Loucy (cell line): ENCODE results near the gene MBOAT7.
"Not testable (repeated sequence)": the region's sequence is repeated elsewhere in the genome, so short reads cannot be mapped to it uniquely, and the experiment has no call there.

Experiments used
- H2AFZ ChIP-seq: fragments of 200-600 bp; sonication (generic); 2 replicates; pipeline ENCODE4 v1.6.0; 2016; ENCODE audit warnings: antibody characterized with exemption, mild to moderate bottlenecking, low read length, moderate library complexity
- H3F3A ChIP-seq: fragments of 200-600 bp; 2 replicates; pipeline ENCODE4 v1.6.0; 2016; ENCODE audit warnings: antibody characterized with exemption, low read depth, mild to moderate bottlenecking
- H3K27me3 ChIP-seq: fragments of 200-600 bp; sonication (generic); 2 replicates; pipeline ENCODE4 v1.6.1; 2014; ENCODE audit warnings: low read length, mild to moderate bottlenecking; ENCODE audit not compliant: insufficient read depth, poor library complexity, severe bottlenecking
- H3K36me3 ChIP-seq: fragments of 200-600 bp; sonication (generic); 2 replicates; pipeline ENCODE4 v1.6.1; 2016; ENCODE audit warnings: low read length; ENCODE audit not compliant: insufficient read depth
- H3K4me1 ChIP-seq: fragments of 200-600 bp; sonication (generic); 2 replicates; pipeline ENCODE4 v1.5.1; 2014; ENCODE audit warnings: low read length, mild to moderate bottlenecking; ENCODE audit not compliant: insufficient read depth, poor library complexity, severe bottlenecking
- H3K4me2 ChIP-seq: fragments of 200-600 bp; sonication (generic); 2 replicates; pipeline ENCODE4 v1.6.0; 2014; ENCODE audit warnings: antibody characterized with exemption, low read length, low read depth, mild to moderate bottlenecking; ENCODE audit not compliant: poor library complexity, severe bottlenecking
- H3K4me3 ChIP-seq: fragments of 200-600 bp; sonication (generic); 2 replicates; pipeline ENCODE4 v1.5.1; 2014; ENCODE audit warnings: low read length, mild to moderate bottlenecking, mixed read lengths; ENCODE audit not compliant: poor library complexity, severe bottlenecking
- H3K79me2 ChIP-seq: fragments of 200-600 bp; sonication (generic); 2 replicates; pipeline ENCODE4 v1.6.1; 2014; ENCODE audit warnings: low read length; ENCODE audit not compliant: insufficient read depth
- H3K9ac ChIP-seq: fragments of 200-600 bp; sonication (generic); 2 replicates; pipeline ENCODE4 v1.6.0; 2014; ENCODE audit warnings: mild to moderate bottlenecking, low read depth, low read length, moderate library complexity; ENCODE audit not compliant: poor library complexity, severe bottlenecking
- H3K9me2 ChIP-seq: fragments of 200-600 bp; sonication (generic); replicated peaks from 2 replicates; pipeline ENCODE4 v1.6.1; 2016; ENCODE audit warnings: low read depth, low read length, mixed read lengths
- H3K9me3 ChIP-seq: fragments of 200-600 bp; sonication (generic); 2 replicates; pipeline ENCODE4 v1.6.1; 2014; ENCODE audit warnings: mild to moderate bottlenecking, antibody characterized with exemption, low read length, low read depth; ENCODE audit not compliant: insufficient read depth
- H4K20me1 ChIP-seq: fragments of 200-600 bp; sonication (generic); 2 replicates; pipeline ENCODE4 v1.6.0; 2014; ENCODE audit warnings: antibody characterized with exemption, low read length, mild to moderate bottlenecking; ENCODE audit not compliant: insufficient read depth, poor library complexity, severe bottlenecking
- CTCF ChIP-seq: fragments of 200-600 bp; sonication (generic); conservative IDR thresholded peaks from 2 replicates; pipeline ENCODE4 v1.5.1; 2014; ENCODE audit warnings: mild to moderate bottlenecking, antibody characterized with exemption, low read length
- EZH2phosphoT487 ChIP-seq: fragments of 200-600 bp; IDR thresholded peaks from 2 replicates; pipeline ENCODE4 v1.6.1; 2018; ENCODE audit warnings: antibody characterized with exemption, mild to moderate bottlenecking, moderate library complexity, borderline replicate concordance

MBOAT7 gene

DNA sequence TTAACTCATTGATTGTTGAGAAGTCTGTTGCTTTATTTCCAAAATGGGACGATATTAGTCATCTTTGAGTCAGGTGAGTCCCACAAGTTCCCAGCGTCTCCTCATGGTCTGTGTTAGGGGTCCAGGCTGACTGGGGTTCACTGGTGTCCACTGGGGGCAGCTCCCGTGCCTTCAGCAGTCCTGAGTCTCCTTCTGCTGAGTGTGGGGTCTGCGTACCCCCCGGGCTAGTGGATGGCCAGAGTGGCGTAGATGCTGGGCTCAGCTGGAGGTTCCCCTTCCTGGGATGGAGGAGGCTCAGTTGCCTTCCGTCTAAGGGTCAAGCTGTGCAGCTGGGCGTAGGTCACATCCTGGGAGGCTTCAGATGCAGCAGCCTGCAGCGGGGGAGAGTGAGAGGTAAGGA, 27.5 kb upstream of the MBOAT7 start:
- TF ChIP-seq EZH2phosphoT487 (no peak), CTCF (no peak)
- no peak overlapping the region for H2AFZ ChIP-seq
- H3K4me1 ChIP-seq = no peaks in the 10 kb centered on the region
- H3K9ac ChIP-seq = no peak overlapping the region
- no peaks in the 10 kb centered on the region for H3K9me3 ChIP-seq
- no peak overlapping the region for H3K4me2 ChIP-seq
- peaks cover 16% of the 10 kb centered on the region; the same call in 1 of the 2 replicates for H3K79me2 ChIP-seq
- no peak overlapping the region for H3K4me3 ChIP-seq
- H3K27me3 ChIP-seq = no peaks in the 10 kb centered on the region
- peaks cover 13% of the 10 kb centered on the region; the same call in 1 of the 2 replicates for H3K36me3 ChIP-seq
- no peaks in the 10 kb centered on the region for H3F3A ChIP-seq
- no peaks in the 10 kb centered on the region for H3K9me2 ChIP-seq
- H4K20me1 ChIP-seq = peaks cover 6% of the 10 kb centered on the region

DNA sequence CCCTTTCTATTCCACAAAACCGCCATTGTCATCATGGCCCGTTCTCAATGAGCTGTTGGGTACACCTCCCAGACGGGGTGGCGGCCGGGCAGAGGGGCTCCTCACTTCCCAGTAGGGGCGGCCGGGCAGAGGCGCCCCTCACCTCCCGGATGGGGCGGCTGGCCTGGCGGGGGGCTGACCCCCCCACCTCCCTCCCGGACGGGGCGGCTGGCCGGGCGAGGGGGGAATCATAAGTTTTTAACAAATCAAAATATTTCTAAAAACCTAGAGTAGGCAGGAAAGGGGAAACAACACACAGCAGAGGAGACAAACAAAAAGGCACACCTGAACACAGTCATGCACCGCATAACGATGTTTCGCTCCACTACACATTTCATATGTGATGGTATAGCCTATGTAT, 25.4 kb upstream of the MBOAT7 start:
- not testable (repeated sequence) for H3K9me3 ChIP-seq, H3K4me3 ChIP-seq, H3K4me2 ChIP-seq, H3K27me3 ChIP-seq, H3F3A ChIP-seq, H2AFZ ChIP-seq, H3K9me2 ChIP-seq, H3K9ac ChIP-seq
- peaks cover 18% of the 10 kb centered on the region; the same call in 1 of the 2 replicates for H3K79me2 ChIP-seq
- H3K36me3 ChIP-seq = peaks cover 13% of the 10 kb centered on the region; the same call in 1 of the 2 replicates
- peaks cover 18% of the 10 kb centered on the region for H4K20me1 ChIP-seq
- H3K4me1 ChIP-seq = peaks cover 14% of the 10 kb centered on the region

DNA sequence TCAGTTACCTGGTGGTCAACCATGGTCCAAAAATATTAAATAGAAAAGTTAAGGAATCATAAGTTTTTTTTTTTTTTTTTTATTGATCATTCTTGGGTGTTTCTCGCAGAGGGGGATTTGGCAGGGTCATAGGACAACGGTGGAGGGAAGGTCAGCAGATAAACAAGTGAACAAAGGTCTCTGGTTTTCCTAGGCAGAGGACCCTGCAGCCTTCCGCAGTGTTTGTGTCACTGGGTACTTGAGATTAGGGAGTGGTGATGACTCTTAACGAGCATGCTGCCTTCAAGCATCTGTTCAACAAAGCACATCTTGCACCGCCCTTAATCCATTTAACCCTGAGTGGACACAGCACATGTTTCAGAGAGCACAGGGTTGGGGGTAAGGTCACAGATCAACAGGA, 24.8 kb upstream of the MBOAT7 start:
- H3K9ac ChIP-seq, H3K4me2 ChIP-seq, H3K27me3 ChIP-seq, H3K4me3 ChIP-seq, H3K9me3 ChIP-seq, H3K9me2 ChIP-seq, H2AFZ ChIP-seq: not testable (repeated sequence)
- peaks cover 11% of the 10 kb centered on the region for H3F3A ChIP-seq
- H4K20me1 ChIP-seq = peaks cover 23% of the 10 kb centered on the region
- H3K36me3 ChIP-seq = peaks cover 12% of the 10 kb centered on the region; the same call in 1 of the 2 replicates
- peaks cover 23% of the 10 kb centered on the region; the same call in 1 of the 2 replicates for H3K79me2 ChIP-seq
- peaks cover 19% of the 10 kb centered on the region for H3K4me1 ChIP-seq

- TF ChIP-seq CTCF = peak; percentile 35; the same call in 1 of the 2 replicates
- TF ChIP-seq EZH2phosphoT487 = no peak
- H3K9me2 ChIP-seq = no peaks in the 10 kb centered on the region
- H3K9me3 ChIP-seq = no peaks in the 10 kb centered on the region
- H3F3A ChIP-seq = peaks cover 14% of the 10 kb centered on the region
- peak overlapping the region; percentile 40 for H3K9ac ChIP-seq
- peak overlapping the region; percentile 75 for H3K4me2 ChIP-seq
- H3K4me1 ChIP-seq = peaks cover 39% of the 10 kb centered on the region
- H2AFZ ChIP-seq = no peak overlapping the region
- no peaks in the 10 kb centered on the region for H3K27me3 ChIP-seq
- peaks cover 51% of the 10 kb centered on the region for H4K20me1 ChIP-seq
- H3K79me2 ChIP-seq = peaks cover 53% of the 10 kb centered on the region
- peaks cover 28% of the 10 kb centered on the region; the same call in 1 of the 2 replicates for H3K36me3 ChIP-seq
- H3K4me3 ChIP-seq = peak overlapping the region; percentile 61
These were observed 21.9 kb upstream of the MBOAT7 start for GRCh38 chr19:54211235-54211634.
